Measurements from ENCODE around the gene NACA.

- TF ChIP-seq CTCF (conservative IDR thresholded peaks at IDR 0.05; ENCODE audit: low read depth in 2 of 2) (no peak), EZH2 (IDR thresholded peaks at IDR 0.05; ENCODE audit: low read depth, unreplicated experiment) (no peak)
Observed at GRCh38 chr12:56713345-56713744, 11.8 kb downstream of the NACA start.
